ENCODE measurements around the gene INSR. TPM values are rescaled to one million over a fixed set of nuclear protein-coding genes. Genes with fewer than 3 reads are reported as not detected.

INSR gene
- total and polyA plus RNA-seq, 2 of the 8 experiments (the other 6 are each of a cell fraction or from before 2014, with no cell fraction given): 13.1 to 48.7 TPM

DNA sequence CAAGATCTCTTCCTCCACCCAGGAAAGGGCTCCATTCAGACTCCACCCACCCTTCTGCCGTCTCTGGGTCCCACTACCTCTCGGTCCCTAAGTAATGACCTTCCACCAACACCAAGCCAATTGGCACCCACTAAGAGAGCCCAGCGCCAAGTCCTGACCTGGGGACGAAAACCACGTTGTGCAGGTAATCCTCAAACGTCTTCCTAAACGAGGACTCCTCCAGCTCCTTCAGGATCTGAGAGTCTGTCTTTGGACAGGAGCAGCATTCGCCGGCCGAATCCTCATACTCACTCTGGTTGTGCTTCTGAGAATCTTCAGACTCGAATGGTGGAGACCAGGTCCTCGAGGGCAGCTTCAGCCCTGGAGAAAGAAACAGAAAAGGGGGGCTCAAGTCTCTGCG lies 141.6 kb downstream of the INSR start:
- H2AK5ac ChIP-seq (ENCODE audit: low read depth, low read length): no peak overlapping the region
- H3K27ac ChIP-seq (ENCODE audit: low read depth, low read length): no peak overlapping the region
- no peaks in the 10 kb centered on the region for H3K9me3 ChIP-seq (ENCODE audit: insufficient read depth in 2 of 2, low read depth in 1 of 2, low read length in 1 of 2)
- peaks cover 0 to 6% of the 10 kb centered on the region in 2 experiments for H4K20me1 ChIP-seq (replicated peaks in 1 of 2; ENCODE audit: control insufficient read depth in 1 of 2, insufficient read depth in 2 of 2, low read length in 2 of 2)
- peak overlapping the region; percentile 100 for H3K56ac ChIP-seq (replicated peaks; ENCODE audit: insufficient read length, low read depth, low read length)
- no peak overlapping the region for H3K9ac ChIP-seq (replicated peaks in 1 of 4; ENCODE audit: extremely low read depth in 1 of 4, low read depth in 3 of 4, low read length in 3 of 4)
- no peak overlapping the region; the same call in 1 of the 2 replicates for H4K8ac ChIP-seq (ENCODE audit: extremely low read depth, insufficient read depth, low read length)
- no peak for TF ChIP-seq BRCA1 (IDR thresholded peaks at IDR 0.05; ENCODE audit: low read depth, low read length)
- TF ChIP-seq HDAC2 (IDR thresholded peaks at IDR 0.05; ENCODE audit: borderline replicate concordance in 1 of 2, low read depth in 2 of 2, low read length in 2 of 2): no peak
- TF ChIP-seq SIRT6 (IDR thresholded peaks at IDR 0.05; ENCODE audit: low read length): no peak
- no peak for TF ChIP-seq RAD21 (IDR thresholded peaks at IDR 0.05 in 1 of 2, conservative IDR thresholded peaks at IDR 0.05 in 1 of 2; ENCODE audit: low read depth in 2 of 2, low read length in 2 of 2)
- TF ChIP-seq BCL11A (IDR thresholded peaks at IDR 0.05; ENCODE audit: low read depth in 2 of 2, low read length in 2 of 2): no peak
- no peak for TF ChIP-seq POLR2AphosphoS5 (IDR thresholded peaks at IDR 0.05; ENCODE audit: low read depth, low read length)
- no peak for TF ChIP-seq KDM1A (IDR thresholded peaks at IDR 0.05; ENCODE audit: borderline replicate concordance, low read length)
- TF ChIP-seq JUN (IDR thresholded peaks at IDR 0.05; ENCODE audit: low read depth, low read length): no peak
- TF ChIP-seq CHD1 (IDR thresholded peaks at IDR 0.05; ENCODE audit: low read depth, low read length): no peak
- no peak overlapping the region for H2BK120ac ChIP-seq (replicated peaks; ENCODE audit: low read depth, low read length)
- H4K91ac ChIP-seq (replicated peaks; ENCODE audit: insufficient read length, low read length): no peak overlapping the region
- no peak overlapping the region for H4K5ac ChIP-seq (ENCODE audit: insufficient read length, low read depth, low read length)
- H3K79me2 ChIP-seq (ENCODE audit: control insufficient read depth in 1 of 2, insufficient read depth in 2 of 2, low read length in 2 of 2): no peaks in the 10 kb centered on the region
- no peaks in the 10 kb centered on the region for H3K4me1 ChIP-seq (replicated peaks in 1 of 4; ENCODE audit: control insufficient read depth in 3 of 4, insufficient read depth in 4 of 4, low read length in 3 of 4)
- H2BK12ac ChIP-seq (ENCODE audit: low read depth, low read length): no peak overlapping the region
- no peak overlapping the region for H2BK20ac ChIP-seq (ENCODE audit: low read length)
- H3K4me3 ChIP-seq (ENCODE audit: extremely low read depth in 1 of 4, insufficient read depth in 2 of 4, low read depth in 3 of 4, low read length in 4 of 4): no peak overlapping the region
- no peaks in the 10 kb centered on the region for H3K27me3 ChIP-seq (replicated peaks in 1 of 4; ENCODE audit: control insufficient read depth in 3 of 4, extremely low read depth in 1 of 4, insufficient read depth in 3 of 4, low read length in 3 of 4)
- DNase-seq (ENCODE audit: low read depth in 1 of 2, low spot score in 2 of 2) (no peak), FAIRE-seq (no peak)
- no peaks in the 10 kb centered on the region for H3K79me1 ChIP-seq (ENCODE audit: low read depth, low read length)
- no peak overlapping the region for H3K4ac ChIP-seq (replicated peaks; ENCODE audit: insufficient read length, low read depth, low read length)
- POLR2A ChIA-PET (ENCODE audit: partially characterized antibody): interaction anchor here (0.7 to 1.4 kb wide), 2 partner anchors 34 to 140 kb away, joined by 3 read pairs; no protein-coding TSS in a partner anchor
- no peak overlapping the region for H3K4me2 ChIP-seq (ENCODE audit: insufficient read depth in 1 of 2, low read depth in 2 of 2, low read length in 2 of 2)
- peaks cover 7% of the 10 kb centered on the region; the same call in 1 of the 2 replicates for H3K23me2 ChIP-seq (ENCODE audit: low read depth, low read length)
- no peak overlapping the region for H2AFZ ChIP-seq (ENCODE audit: low read length)
- no peak overlapping the region for H2BK5ac ChIP-seq (ENCODE audit: low read depth, low read length)
- no peak overlapping the region for H2BK15ac ChIP-seq (ENCODE audit: low read length)
- H3K23ac ChIP-seq (ENCODE audit: insufficient read length): no peak overlapping the region
- H3K18ac ChIP-seq (ENCODE audit: extremely low read depth, low read length): no peak overlapping the region
- WGBS, 2 experiments (ENCODE audit: extremely low coverage in 1 of 2, insufficient coverage in 1 of 2, insufficient read length in 1 of 2, insufficient replicate concordance in 2 of 2, low coverage in 1 of 2, low lambda C conversion rate in 2 of 2, missing lambda C conversion rate in 1 of 2): 87% methylated on average over 12 of the region's 13 CpGs; no CpG with 5 or more reads in 1 of the 2 experiments
- CTCF ChIA-PET (ENCODE audit: partially characterized antibody): interaction anchor here (1.0 to 2.0 kb wide), 4 partner anchors 13 to 226 kb away, joined by 3 to 5 read pairs (median 4); no protein-coding TSS in a partner anchor
- no peak overlapping the region for H3K14ac ChIP-seq (ENCODE audit: insufficient read length)
- H3K36me3 ChIP-seq (ENCODE audit: control insufficient read depth in 2 of 4, insufficient read depth in 4 of 4, low read length in 3 of 4): peaks cover 0 to 4% (median 0%) of the 10 kb centered on the region in 4 experiments; a peak in 3 of 8 replicates

Measured in H1 (cell line).